Mammary epithelial cell (primary cell): ENCODE data around the gene YLPM1.

Experiments
- EZH2 ChIP-seq: IDR thresholded peaks from 2 replicates; pipeline ENCODE4 v1.6.1; 2012; ENCODE audit warnings: low read length, inconsistent platforms, borderline replicate concordance
- TF ChIP-seq, protein P1 (sequence below), 2 donors: IDR thresholded peaks in 1 of 2; conservative IDR thresholded peaks in 1 of 2; 2 replicates each; pipeline ENCODE4 v1.5.1; 2011 to 2012; ENCODE audit warnings: inconsistent platforms in 2 of 2, low read length in 2 of 2, mild to moderate bottlenecking in 2 of 2, control low read depth in 1 of 2, low read depth in 1 of 2; ENCODE audit not compliant: insufficient read depth in 1 of 2; ENCODE audit errors: extremely low read depth in 1 of 2

DNA sequence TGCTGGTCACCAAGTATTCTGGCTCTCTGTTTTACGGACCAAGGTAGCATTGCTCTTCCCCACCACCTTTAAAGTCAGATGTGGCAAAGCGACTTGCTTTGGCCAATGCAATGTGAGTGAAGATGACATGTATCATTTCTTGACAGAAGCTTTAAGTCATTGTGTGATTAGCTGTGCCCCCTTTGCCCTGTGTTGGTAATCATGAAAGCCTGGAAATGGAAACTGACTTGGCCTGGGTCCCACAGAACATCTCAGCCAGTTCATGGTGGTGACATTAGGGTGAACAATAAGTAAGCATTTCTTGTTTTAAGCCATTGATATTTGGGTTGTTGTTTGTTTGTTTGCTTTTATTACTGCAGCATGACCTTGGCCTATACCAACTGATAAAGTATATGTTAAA is 15.9 kb upstream of the YLPM1 start:
- TF ChIP-seq, protein P1, sequence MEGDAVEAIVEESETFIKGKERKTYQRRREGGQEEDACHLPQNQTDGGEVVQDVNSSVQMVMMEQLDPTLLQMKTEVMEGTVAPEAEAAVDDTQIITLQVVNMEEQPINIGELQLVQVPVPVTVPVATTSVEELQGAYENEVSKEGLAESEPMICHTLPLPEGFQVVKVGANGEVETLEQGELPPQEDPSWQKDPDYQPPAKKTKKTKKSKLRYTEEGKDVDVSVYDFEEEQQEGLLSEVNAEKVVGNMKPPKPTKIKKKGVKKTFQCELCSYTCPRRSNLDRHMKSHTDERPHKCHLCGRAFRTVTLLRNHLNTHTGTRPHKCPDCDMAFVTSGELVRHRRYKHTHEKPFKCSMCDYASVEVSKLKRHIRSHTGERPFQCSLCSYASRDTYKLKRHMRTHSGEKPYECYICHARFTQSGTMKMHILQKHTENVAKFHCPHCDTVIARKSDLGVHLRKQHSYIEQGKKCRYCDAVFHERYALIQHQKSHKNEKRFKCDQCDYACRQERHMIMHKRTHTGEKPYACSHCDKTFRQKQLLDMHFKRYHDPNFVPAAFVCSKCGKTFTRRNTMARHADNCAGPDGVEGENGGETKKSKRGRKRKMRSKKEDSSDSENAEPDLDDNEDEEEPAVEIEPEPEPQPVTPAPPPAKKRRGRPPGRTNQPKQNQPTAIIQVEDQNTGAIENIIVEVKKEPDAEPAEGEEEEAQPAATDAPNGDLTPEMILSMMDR (conservative IDR thresholded peaks at IDR 0.05 in 1 of 2, IDR thresholded peaks at IDR 0.05 in 1 of 2; ENCODE audit: extremely low read depth in 1 of 2, insufficient read depth in 1 of 2, low read depth in 1 of 2, low read length in 2 of 2), result no peak
- no peak for TF ChIP-seq EZH2
